GM12878 (cell line): ENCODE results near the gene ABCA7. TPM values are rescaled to one million over a fixed set of nuclear protein-coding genes. Genes with fewer than 3 reads are reported as not detected.

Experiments used
- ATAC-seq: fragments of 200-7000 bp; cut with Tn5 transposase; 3 replicates; pipeline ENCODE4 v1.9.1; 2020; ENCODE audit warnings: mild to moderate bottlenecking, moderate library complexity
- BruUV-seq: library from RNA; stranded (reverse); fragments of 400-500 nt; replicated peaks from 2 replicates; lab custom pipeline; 2021; lab: Mats Ljungman, UMichigan
- CTCF ChIA-PET: fragments of 300-600 bp; sonication (Branson Sonifier 250); formaldehyde crosslinking; extraction: SDS; loops from one replicate; lab custom pipeline; 2021; ENCODE audit warnings: inconsistent platforms; lab: Yijun Ruan, JAX
- POLR2A ChIA-PET: fragments of 350-600 bp; formaldehyde crosslinking; extraction: SDS; loops from one replicate; lab custom pipeline; 2021; ENCODE audit warnings: inconsistent platforms; lab: Charles Lee
- RAD21 ChIA-PET: fragments of 300-600 bp; sonication (Branson Sonifier 250); formaldehyde crosslinking; loops from one replicate; lab custom pipeline; 2023; ENCODE audit warnings: antibody characterized with exemption; ENCODE audit not compliant: unreplicated experiment; lab: Charles Lee
- SMC1A ChIA-PET: fragments of 300-600 bp; sonication (Branson Sonifier 250); formaldehyde crosslinking; loops from one replicate; lab custom pipeline; 2023; ENCODE audit not compliant: unreplicated experiment, uncharacterized antibody; lab: Charles Lee
- DNase-seq: peaks from one replicate; pipeline ENCODE4 v3.0.0-alpha.2; 2011; ENCODE audit warnings: low read depth, low spot score
- FAIRE-seq: peaks from 3 replicates; lab custom pipeline; 2011; peaks lifted over from hg19 to GRCh38; lab: Jason Lieb, UNC
- H2AFZ ChIP-seq: 2 replicates; pipeline ENCODE4 v1.6.0; 2011; ENCODE audit warnings: low read depth, low read length, control low read depth; ENCODE audit not compliant: control insufficient read depth
- H3K27ac ChIP-seq: 2 replicates; pipeline ENCODE4 v1.5.1; 2011; ENCODE audit warnings: control low read depth; ENCODE audit not compliant: control insufficient read depth, insufficient read depth
- H3K27me3 ChIP-seq, 2 experiments: replicated peaks in 1 of 2; 2 replicates each; pipeline versions ENCODE4 v1.6.0 to v1.6.1; 2011; ENCODE audit warnings: low read length in 1 of 2; ENCODE audit not compliant: control insufficient read depth in 2 of 2, insufficient read depth in 2 of 2
- H3K36me3 ChIP-seq, 2 experiments: 2 replicates each; pipeline ENCODE4 v1.5.1; 2011; ENCODE audit warnings: low read length in 1 of 2; ENCODE audit not compliant: control insufficient read depth in 2 of 2, insufficient read depth in 2 of 2
- H3K4me1 ChIP-seq: 2 replicates; pipeline ENCODE4 v1.6.1; 2011; ENCODE audit warnings: mild to moderate bottlenecking, low read length, moderate library complexity, mixed read lengths; ENCODE audit not compliant: control insufficient read depth, insufficient read depth
- H3K4me2 ChIP-seq: 2 replicates; pipeline ENCODE4 v1.6.0; 2011; ENCODE audit warnings: control low read depth; ENCODE audit not compliant: control insufficient read depth, insufficient read depth
- H3K4me3 ChIP-seq: fragments of 200-600 bp; sonication (generic); 2 replicates; pipeline ENCODE4 v1.5.1; 2016
- H3K79me2 ChIP-seq: 2 replicates; pipeline ENCODE4 v1.6.0; 2011; ENCODE audit warnings: low read length; ENCODE audit not compliant: control insufficient read depth, insufficient read depth
- H3K9ac ChIP-seq: 2 replicates; pipeline ENCODE4 v1.8.0; 2011; ENCODE audit warnings: low read length, control low read depth, mixed read lengths; ENCODE audit not compliant: control insufficient read depth, insufficient read depth
- H3K9me3 ChIP-seq: replicated peaks from 3 replicates; pipeline ENCODE4 v1.5.1; 2011; ENCODE audit warnings: mild to moderate bottlenecking, low read length; ENCODE audit not compliant: control insufficient read depth, insufficient read depth
- H4K20me1 ChIP-seq: 2 replicates; pipeline ENCODE4 v1.6.0; 2011; ENCODE audit not compliant: control insufficient read depth, insufficient read depth
- CUX1 ChIP-seq: IDR thresholded peaks from 2 replicates; pipeline ENCODE4 v1.6.1; 2012; ENCODE audit warnings: improper control_type of control experiment, low read depth, low read length; ENCODE audit not compliant: insufficient replicate concordance
- NRF1 ChIP-seq: conservative IDR thresholded peaks from 2 replicates; pipeline ENCODE4 v1.6.1; 2011; ENCODE audit warnings: mild to moderate bottlenecking, low read depth, low read length, improper control_type of control experiment
- SMAD5 ChIP-seq: IDR thresholded peaks from 2 replicates; pipeline ENCODE4 v1.6.1; 2016; ENCODE audit warnings: antibody characterized with exemption, low read depth
- SPI1 ChIP-seq: IDR thresholded peaks from 2 replicates; pipeline ENCODE4 v1.6.1; 2011; ENCODE audit warnings: low read depth, mild to moderate bottlenecking, low read length, moderate library complexity, borderline replicate concordance; ENCODE audit not compliant: insufficient read depth
- SREBF2 ChIP-seq: IDR thresholded peaks from 2 replicates; pipeline ENCODE4 v1.6.1; 2012; ENCODE audit warnings: mild to moderate bottlenecking, low read length
- TCF12 ChIP-seq: IDR thresholded peaks from 2 replicates; pipeline ENCODE4 v1.6.1; 2011; ENCODE audit warnings: low read depth, mild to moderate bottlenecking, low read length
- TCF7 ChIP-seq: IDR thresholded peaks from 2 replicates; pipeline ENCODE4 v1.6.1; 2014; ENCODE audit warnings: antibody characterized with exemption, borderline replicate concordance
- ZNF622 ChIP-seq: fragments of 450-650 bp; IDR thresholded peaks from 2 replicates; pipeline ENCODE4 v1.6.1; 2017; ENCODE audit warnings: mild to moderate bottlenecking, inconsistent platforms
- WGBS: methylation state at CpG from one replicate; pipeline ENCODE4 v1.1.6; 2016; ENCODE audit warnings: low lambda C conversion rate; ENCODE audit not compliant: insufficient replicate concordance, insufficient coverage; ENCODE audit errors: missing lambda C conversion rate; 5-methylcytosine and 5-hydroxymethylcytosine counted together
- in situ Hi-C: fragments of 300-500 bp; cut with MboI; formaldehyde crosslinking; loops from 9 replicates; pipeline ENCODE4 v1.14.3; 2018; ENCODE audit warnings: mixed read lengths
- intact Hi-C: fragments of 100-400 bp; cut with micrococcal nuclease; formaldehyde crosslinking; loops from one replicate; pipeline ENCODE4 v1.14.2; 2022; ENCODE audit not compliant: unreplicated experiment
- polyA plus RNA-seq, 11 experiments: library from polyadenylated mRNA; depleted of rRNA in 4 of 11; unstranded in 6 of 11; stranded (reverse) in 5 of 11; fragments of >200 nt; fragmentation: Nextera tagmentation in 4 of 11; fragmentation: Illumina TruSeq in 1 of 11; extraction: Ambion mirVana in 4 of 11; extraction: Trizol in 1 of 11; gene quantifications; 1 replicate in 1 of 11; 2 replicates in 10 of 11; pipeline versions ENCODE4 v1.2.1 to v1.2.3, GENCODE V29; 2011 to 2016; ENCODE audit warnings: inconsistent platforms in 2 of 11, missing spikeins in 2 of 11, low read depth in 1 of 11
- total RNA-seq, 4 experiments: library from RNA; depleted of rRNA in 3 of 4; stranded (reverse); fragments of >200 nt in 3 of 4; fragmentation: Illumina TruSeq in 1 of 4; extraction: Trizol in 1 of 4; gene quantifications; 2 replicates each; pipeline versions ENCODE4 v1.2.1 to v1.2.3, GENCODE V29; 2013 to 2021

The ABCA7 gene
- total and polyA plus RNA-seq, 10 of the 15 experiments (the other 5 are each of a cell fraction or from before 2014, with no cell fraction given) = 1.0 to 49.5 (median 14.8) TPM

- TF ChIP-seq TCF7 = no peak
Measured at GRCh38 chr19:1111641-1112267, 71.8 kb downstream of the ABCA7 start (continued).

- Histone ChIP-seq H3K27ac (no peak overlapping the region), H3K27me3 (no peaks in the 10 kb centered on the region), H4K20me1 (no peaks in the 10 kb centered on the region), H3K4me2 (no peak overlapping the region), H3K4me1 (peaks cover 6% of the 10 kb centered on the region; the same call in 1 of the 2 replicates), H3K9me3 (no peaks in the 10 kb centered on the region), H3K79me2 (no peaks in the 10 kb centered on the region), H3K36me3 (peaks cover 0 to 27% of the 10 kb centered on the region in 2 experiments; a peak in 3 of 4 replicates), H3K4me3 (no peak overlapping the region), H2AFZ (no peak overlapping the region), H3K9ac (no peak overlapping the region)
- intact Hi-C loops = loop anchor here (5.0 kb wide), 1 partner anchor 80 kb away; no protein-coding TSS in a partner anchor
- WGBS = 88% methylated on average over 53 of the region's 71 CpGs
- ATAC-seq (no peak), FAIRE-seq (no peak), DNase-seq (no peak)
- in situ Hi-C loops = no loop called here
- ChIA-PET POLR2A (interaction anchor here (1.0 to 1.4 kb wide), 2 partner anchors 14 to 19 kb away, joined by 3 to 8 read pairs; no protein-coding TSS in a partner anchor), CTCF (interaction anchor here (0.6 to 3.1 kb wide), 12 partner anchors 21 to 154 kb away, joined by 3 to 49 read pairs (median 7); partner anchors contain the start of gene ATP5F1D), SMC1A (interaction anchor here (0.9 to 3.1 kb wide), 6 partner anchors 11 to 128 kb away, joined by 3 to 24 read pairs (median 4); no protein-coding TSS in a partner anchor), RAD21 (interaction anchor here (1.0 to 3.0 kb wide), 8 partner anchors 16 to 110 kb away, joined by 3 to 38 read pairs (median 7); no protein-coding TSS in a partner anchor)
- BruUV-seq = no TSS peak
- TF ChIP-seq SMAD5 (no peak), SREBF2 (no peak), CUX1 (no peak), TCF12 (no peak), NRF1 (no peak), ZNF622 (no peak), SPI1 (no peak)
Measured at GRCh38 chr19:1112268-1113029, 72.5 kb downstream of the ABCA7 start.
